Measurements from ENCODE around the gene NT5DC4. TPM values are rescaled to one million over a fixed set of nuclear protein-coding genes. Genes with fewer than 3 reads are reported as not detected.

Gene NT5DC4
- total RNA-seq, 1 donor from 2014 or later = 0.53 TPM

- no peaks in the 10 kb centered on the region for H3K4me1 ChIP-seq
- no peaks in the 10 kb centered on the region for H3K27me3 ChIP-seq (ENCODE audit: low read depth)
- no peak for TF ChIP-seq CTCF (IDR thresholded peaks at IDR 0.05)
- no peak overlapping the region for H3K27ac ChIP-seq
- no peaks in the 10 kb centered on the region for H3K36me3 ChIP-seq
- DNase-seq (no peak), ATAC-seq (peak; percentile 42 to 57)
- no peak overlapping the region for H3K4me3 ChIP-seq
- intact Hi-C loops (cut with DNase I) = no loop called here
- no peaks in the 10 kb centered on the region for H3K9me3 ChIP-seq
Observed at GRCh38 chr2:112733456-112733855, 12.6 kb downstream of the NT5DC4 start.

- Histone ChIP-seq H3K36me3 (no peaks in the 10 kb centered on the region), H3K9me3 (no peaks in the 10 kb centered on the region), H3K4me1 (no peaks in the 10 kb centered on the region), H3K4me3 (no peak overlapping the region), H3K27me3 (ENCODE audit: low read depth) (no peaks in the 10 kb centered on the region), H3K27ac (no peak overlapping the region)
- intact Hi-C loops (cut with DNase I) = no loop called here
- ATAC-seq (no peak), DNase-seq (no peak)
- TF ChIP-seq CTCF (IDR thresholded peaks at IDR 0.05) = no peak
Observed at GRCh38 chr2:112733871-112734270, 13.1 kb downstream of the NT5DC4 start.

DNA sequence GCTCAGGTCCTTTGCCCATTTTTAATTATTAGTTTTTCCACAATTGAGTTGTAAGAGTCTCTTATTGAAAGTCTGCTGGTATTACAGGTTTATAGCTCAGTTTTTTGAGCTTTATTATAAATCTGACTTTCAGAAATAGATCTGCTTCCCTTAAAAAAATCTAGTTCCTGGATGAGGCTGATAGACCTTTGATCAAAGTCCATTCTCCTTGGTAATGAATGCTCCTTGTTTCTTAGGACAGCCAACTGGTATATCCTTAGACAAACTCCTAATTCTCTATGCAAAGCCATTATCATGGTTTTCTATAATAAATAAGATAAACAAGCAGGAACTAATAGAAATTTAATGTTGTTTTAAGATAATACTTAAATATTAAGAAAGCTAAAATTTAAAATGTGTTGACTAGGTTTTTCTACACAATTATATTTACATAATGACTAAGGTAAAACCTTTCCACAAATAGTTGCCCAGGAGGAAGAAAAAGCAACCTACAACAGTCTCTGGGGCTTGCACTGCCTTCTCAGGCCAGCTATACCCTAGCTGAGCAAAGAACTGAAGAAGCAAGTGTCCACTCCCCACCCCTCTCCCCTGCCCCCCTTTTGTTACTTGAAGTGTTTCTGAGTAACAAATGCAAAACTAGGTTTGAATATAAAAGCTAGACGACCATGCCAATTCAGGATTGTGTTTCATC is 16.9 kb downstream of the NT5DC4 start:
- Histone ChIP-seq H3K27ac (no peak overlapping the region), H3K36me3 (no peaks in the 10 kb centered on the region), H3K4me3 (no peak overlapping the region), H3K27me3 (ENCODE audit: low read depth) (no peaks in the 10 kb centered on the region), H3K4me1 (no peaks in the 10 kb centered on the region), H3K9me3 (no peaks in the 10 kb centered on the region)
- ATAC-seq (no peak), DNase-seq (no peak)
- intact Hi-C loops (cut with DNase I) = no loop called here
- no peak for TF ChIP-seq CTCF (IDR thresholded peaks at IDR 0.05)

- no peak for TF ChIP-seq CTCF (IDR thresholded peaks at IDR 0.05)
- Histone ChIP-seq H3K4me1 (no peaks in the 10 kb centered on the region), H3K36me3 (no peaks in the 10 kb centered on the region), H3K27me3 (ENCODE audit: low read depth) (no peaks in the 10 kb centered on the region), H3K27ac (no peak overlapping the region), H3K9me3 (no peaks in the 10 kb centered on the region), H3K4me3 (no peak overlapping the region)
- intact Hi-C loops (cut with DNase I) = no loop called here
- no peak for DNase-seq
- no peak for ATAC-seq
Observed at GRCh38 chr2:112740527-112740926, 19.7 kb downstream of the NT5DC4 start.

GRCh38 chr2:112749755-112750559 is 29.1 kb downstream of the NT5DC4 start:
- intact Hi-C loops (cut with DNase I) = loop anchor here (5.0 kb wide), 1 partner anchor 192 kb away; no protein-coding TSS in a partner anchor
- TF ChIP-seq CTCF (IDR thresholded peaks at IDR 0.05) = peak; percentile 93
- no peaks in the 10 kb centered on the region for H3K36me3 ChIP-seq
- no peaks in the 10 kb centered on the region for H3K9me3 ChIP-seq
- H3K4me3 ChIP-seq = no peak overlapping the region
- no peaks in the 10 kb centered on the region for H3K4me1 ChIP-seq
- DNase-seq (peak; percentile 81), ATAC-seq (peak; percentile 85 to 93)
- no peak overlapping the region for H3K27ac ChIP-seq
- no peaks in the 10 kb centered on the region for H3K27me3 ChIP-seq (ENCODE audit: low read depth)
